Thymus (tissue), 11 donors: ENCODE results near the gene SUN1. TPM values are rescaled to one million over a fixed set of nuclear protein-coding genes. Genes with fewer than 3 reads are reported as not detected.
"Not testable (repeated sequence)": the region's sequence is repeated elsewhere in the genome, so short reads cannot be mapped to it uniquely, and the experiment has no call there.

Experiments used
- DNase-seq, 9 donors: peaks; one replicate each; pipeline ENCODE4 v3.0.0-alpha.2; 2013; ENCODE audit warnings: low spot score in 9 of 9, low read depth in 6 of 9, missing footprints in 1 of 9
- H3K27ac ChIP-seq, 2 donors: one replicate each; pipeline ENCODE4 v1.5.1; 2013; ENCODE audit warnings: control low read depth in 1 of 2, low read depth in 1 of 2, low read length in 1 of 2, mild to moderate bottlenecking in 1 of 2, moderate library complexity in 1 of 2
- H3K27me3 ChIP-seq, 2 donors: one replicate each; pipeline ENCODE4 v1.5.1; 2013; ENCODE audit warnings: low read length in 1 of 2; ENCODE audit not compliant: control insufficient read depth in 2 of 2, insufficient read depth in 1 of 2
- H3K36me3 ChIP-seq, 2 donors: one replicate each; pipeline ENCODE4 v1.5.1; 2013; ENCODE audit warnings: low read length in 1 of 2, mild to moderate bottlenecking in 1 of 2, moderate library complexity in 1 of 2; ENCODE audit not compliant: control insufficient read depth in 2 of 2, insufficient read depth in 2 of 2
- H3K4me1 ChIP-seq, 2 donors: one replicate each; pipeline ENCODE4 v1.5.1; 2013; ENCODE audit warnings: low read length in 2 of 2; ENCODE audit not compliant: control insufficient read depth in 2 of 2, insufficient read depth in 2 of 2
- H3K4me3 ChIP-seq, 2 donors: one replicate each; pipeline ENCODE4 v1.5.1; 2013; ENCODE audit warnings: low read length in 2 of 2, control low read depth in 1 of 2, mild to moderate bottlenecking in 1 of 2
- H3K9me3 ChIP-seq, 2 donors: one replicate each; pipeline ENCODE4 v1.5.1; 2013; ENCODE audit warnings: low read length in 1 of 2, mild to moderate bottlenecking in 1 of 2; ENCODE audit not compliant: control insufficient read depth in 2 of 2, insufficient read depth in 1 of 2
- WGBS: extraction: QIAGEN DNeasy Blood & Tissue Kit; methylation state at CpG from one replicate; pipeline ENCODE4 v1.1.7; 2013; 5-methylcytosine and 5-hydroxymethylcytosine counted together
- polyA plus RNA-seq: library from polyadenylated mRNA; stranded (reverse); fragments of 200-250 nt; gene quantifications from one replicate; pipeline ENCODE4 v1.2.3, GENCODE V29; 2013
- total RNA-seq: library from RNA; stranded (reverse); fragments of 120-200 nt; gene quantifications from one replicate; pipeline ENCODE4 v1.2.4, GENCODE V29; 2013
- donor health status: healthy.

Gene SUN1
- total and polyA plus RNA-seq, 2 donors, result 38.4 to 95.4 TPM

DNA sequence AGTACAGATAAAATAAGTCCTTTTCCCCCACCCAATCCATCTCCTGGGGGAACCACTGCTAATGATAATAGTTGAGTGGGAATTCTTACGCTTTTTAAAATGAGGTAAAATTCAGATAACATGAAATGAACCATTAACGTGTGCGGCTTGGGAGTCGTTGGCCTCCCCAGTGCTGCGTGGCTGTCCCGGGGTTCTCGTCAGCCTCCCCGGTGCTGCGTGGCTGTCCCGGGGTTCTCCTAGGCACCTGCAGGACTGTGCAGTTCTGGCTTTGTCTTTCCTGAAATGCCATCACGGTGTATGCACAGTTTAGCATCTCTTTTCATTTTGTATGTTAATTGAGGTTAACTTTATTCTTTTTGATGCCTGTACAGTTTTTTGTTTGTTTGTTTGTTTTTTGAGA is 13.5 kb downstream of the SUN1 start:
- Histone ChIP-seq H3K36me3 (peaks cover 39 to 49% of the 10 kb centered on the region in 2 donors), H3K4me3 (no peak overlapping the region), H3K27me3 (no peaks in the 10 kb centered on the region), H3K4me1 (no peaks in the 10 kb centered on the region), H3K9me3 (peaks cover 1 to 13% of the 10 kb centered on the region in 2 donors), H3K27ac (no peak overlapping the region)
- 97% methylated on average over 11 of the region's 11 CpGs for WGBS
- no peak for DNase-seq

DNA sequence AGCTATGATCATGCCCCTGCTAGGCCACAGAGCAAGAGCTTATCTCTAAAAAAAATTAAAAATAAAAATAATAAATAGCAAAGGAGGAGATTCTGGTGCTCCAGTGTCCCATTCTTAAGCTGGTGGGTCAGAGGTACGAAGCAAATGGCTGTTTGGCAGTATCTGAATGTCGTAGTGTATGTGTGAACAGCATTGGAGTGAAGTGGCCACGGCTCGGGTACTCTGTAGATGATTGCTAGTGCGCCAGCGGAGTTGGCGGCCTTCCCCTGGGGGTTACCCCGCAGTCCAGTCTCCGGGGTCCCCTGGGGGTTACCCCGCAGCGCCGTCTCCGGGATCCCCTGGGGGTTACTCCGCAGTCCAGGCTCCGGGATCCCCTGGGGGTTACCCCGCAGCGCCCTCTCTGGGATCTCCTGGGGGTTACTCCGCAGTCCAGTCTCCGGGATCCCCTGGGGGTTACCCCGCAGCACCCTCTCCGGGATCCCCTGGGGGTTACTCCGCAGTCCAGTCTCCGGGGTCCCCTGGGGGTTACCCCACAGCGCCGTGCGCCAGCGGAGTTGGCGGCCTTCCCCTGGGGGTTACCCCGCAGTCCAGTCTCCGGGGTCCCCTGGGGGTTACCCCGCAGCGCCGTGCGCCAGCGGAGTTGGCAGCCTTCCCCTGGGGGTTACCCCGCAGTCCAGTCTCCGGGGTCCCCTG is 14.8 kb downstream of the SUN1 start:
- not testable (repeated sequence) for DNase-seq, H3K27ac ChIP-seq, H3K4me3 ChIP-seq, H3K27me3 ChIP-seq, H3K4me1 ChIP-seq
- Histone ChIP-seq H3K9me3 (peaks cover 1 to 13% of the 10 kb centered on the region in 2 donors), H3K36me3 (peaks cover 42 to 50% of the 10 kb centered on the region in 2 donors)
- WGBS, result 99% methylated on average over 32 of the region's 37 CpGs

DNA sequence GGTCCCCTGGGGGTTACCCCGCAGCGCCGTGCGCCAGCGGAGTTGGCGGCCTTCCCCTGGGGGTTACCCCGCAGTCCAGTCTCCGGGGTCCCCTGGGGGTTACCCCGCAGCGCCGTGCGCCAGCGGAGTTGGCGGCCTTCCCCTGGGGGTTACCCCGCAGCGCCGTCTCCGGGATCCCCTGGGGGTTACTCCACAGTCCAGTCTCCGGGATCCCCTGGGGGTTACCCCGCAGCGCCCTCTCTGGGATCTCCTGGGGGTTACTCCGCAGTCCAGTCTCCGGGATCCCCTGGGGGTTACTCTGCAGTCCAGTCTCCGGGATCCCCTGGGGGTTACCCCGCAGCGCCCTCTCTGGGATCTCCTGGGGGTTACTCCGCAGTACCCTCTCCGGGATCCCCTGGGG is 15.5 kb downstream of the SUN1 start:
- H3K4me3 ChIP-seq, H3K27ac ChIP-seq, H3K27me3 ChIP-seq, DNase-seq, H3K4me1 ChIP-seq: not testable (repeated sequence)
- peaks cover 42 to 49% of the 10 kb centered on the region in 2 donors for H3K36me3 ChIP-seq
- WGBS, result 96% methylated on average over 20 of the region's 28 CpGs
- H3K9me3 ChIP-seq, result peaks cover 1 to 13% of the 10 kb centered on the region in 2 donors

DNA sequence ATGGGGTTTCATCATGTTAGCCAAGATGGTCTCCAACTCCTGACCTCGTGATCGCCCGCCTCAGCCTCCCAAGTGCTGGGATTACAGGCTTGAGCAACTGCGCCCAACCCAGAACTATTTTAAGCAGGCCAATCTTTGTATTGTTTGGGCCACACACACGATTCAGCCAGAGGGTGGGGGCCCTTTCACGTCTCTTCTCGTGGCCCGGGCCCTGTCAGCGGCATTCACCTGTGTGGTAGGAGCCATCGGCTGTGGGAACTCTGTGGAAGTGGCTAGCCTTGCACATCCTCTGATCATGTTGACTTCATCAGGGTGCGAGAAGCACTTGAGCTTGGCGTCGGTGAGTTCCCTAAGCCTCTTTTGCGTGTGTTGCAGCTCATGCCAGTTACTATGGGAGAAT is 16.9 kb downstream of the SUN1 start:
- no peak overlapping the region for H3K4me3 ChIP-seq
- no peak for DNase-seq
- H3K9me3 ChIP-seq, result peaks cover 1 to 13% of the 10 kb centered on the region in 2 donors
- H3K36me3 ChIP-seq, result peaks cover 43 to 57% of the 10 kb centered on the region in 2 donors
- no peaks in the 10 kb centered on the region for H3K27me3 ChIP-seq
- WGBS, result 96% methylated on average over 14 of the region's 14 CpGs
- no peak overlapping the region for H3K27ac ChIP-seq
- no peaks in the 10 kb centered on the region for H3K4me1 ChIP-seq

DNA sequence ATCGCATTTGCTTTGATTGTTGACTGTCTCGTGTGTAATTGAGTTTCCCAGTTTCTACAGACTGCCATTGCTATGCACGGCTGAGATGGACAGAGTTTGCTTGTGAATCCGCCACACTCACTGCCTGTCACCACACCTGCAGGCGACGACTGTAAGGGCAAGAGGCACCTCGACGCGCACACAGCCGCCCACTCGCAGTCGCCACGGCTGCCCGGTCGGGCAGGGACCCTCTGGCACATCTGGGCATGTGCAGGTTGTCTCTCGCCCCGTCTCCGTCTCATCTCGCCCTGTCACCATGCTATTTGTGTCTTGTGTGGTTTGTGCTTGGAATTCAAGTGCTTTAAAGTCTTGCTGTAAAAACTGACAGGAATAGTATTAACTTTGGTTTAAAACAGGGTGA is 17.5 kb downstream of the SUN1 start:
- H3K27ac ChIP-seq, result no peak overlapping the region
- no peak overlapping the region for H3K4me3 ChIP-seq
- peaks cover 45 to 57% of the 10 kb centered on the region in 2 donors for H3K36me3 ChIP-seq

DNA sequence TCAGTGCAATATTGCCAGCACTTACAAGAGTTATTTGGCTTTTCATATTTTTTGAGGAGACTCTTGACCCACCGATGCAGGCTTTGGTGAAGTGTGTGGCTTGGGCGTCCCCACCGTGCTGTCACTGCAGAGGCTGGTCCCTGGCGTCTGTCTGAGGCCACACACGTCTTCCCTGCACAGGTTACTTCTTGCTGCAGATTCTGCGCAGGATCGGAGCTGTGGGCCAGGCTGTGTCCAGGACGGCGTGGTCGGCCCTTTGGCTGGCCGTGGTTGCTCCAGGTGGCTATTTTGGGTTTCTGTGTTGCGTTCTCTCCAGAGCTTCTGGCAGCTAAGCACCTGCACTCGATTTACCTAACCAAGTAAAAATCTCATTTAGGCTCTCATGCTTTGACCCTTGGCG is 18.9 kb downstream of the SUN1 start:
- H3K4me1 ChIP-seq, result no peaks in the 10 kb centered on the region
- peaks cover 1 to 13% of the 10 kb centered on the region in 2 donors for H3K9me3 ChIP-seq
- H3K27ac ChIP-seq, result no peak overlapping the region
- peaks cover 53 to 60% of the 10 kb centered on the region in 2 donors for H3K36me3 ChIP-seq
- no peaks in the 10 kb centered on the region for H3K27me3 ChIP-seq
- no peak overlapping the region for H3K4me3 ChIP-seq
- WGBS, result 94% methylated on average over 14 of the region's 14 CpGs
- no peak for DNase-seq

More for the DNA sequence above, 17.5 kb downstream of the SUN1 start:
- DNase-seq, result no peak
- Histone ChIP-seq H3K9me3 (peaks cover 1 to 13% of the 10 kb centered on the region in 2 donors), H3K4me1 (no peaks in the 10 kb centered on the region), H3K27me3 (no peaks in the 10 kb centered on the region)
- 97% methylated on average over 19 of the region's 19 CpGs for WGBS

DNA sequence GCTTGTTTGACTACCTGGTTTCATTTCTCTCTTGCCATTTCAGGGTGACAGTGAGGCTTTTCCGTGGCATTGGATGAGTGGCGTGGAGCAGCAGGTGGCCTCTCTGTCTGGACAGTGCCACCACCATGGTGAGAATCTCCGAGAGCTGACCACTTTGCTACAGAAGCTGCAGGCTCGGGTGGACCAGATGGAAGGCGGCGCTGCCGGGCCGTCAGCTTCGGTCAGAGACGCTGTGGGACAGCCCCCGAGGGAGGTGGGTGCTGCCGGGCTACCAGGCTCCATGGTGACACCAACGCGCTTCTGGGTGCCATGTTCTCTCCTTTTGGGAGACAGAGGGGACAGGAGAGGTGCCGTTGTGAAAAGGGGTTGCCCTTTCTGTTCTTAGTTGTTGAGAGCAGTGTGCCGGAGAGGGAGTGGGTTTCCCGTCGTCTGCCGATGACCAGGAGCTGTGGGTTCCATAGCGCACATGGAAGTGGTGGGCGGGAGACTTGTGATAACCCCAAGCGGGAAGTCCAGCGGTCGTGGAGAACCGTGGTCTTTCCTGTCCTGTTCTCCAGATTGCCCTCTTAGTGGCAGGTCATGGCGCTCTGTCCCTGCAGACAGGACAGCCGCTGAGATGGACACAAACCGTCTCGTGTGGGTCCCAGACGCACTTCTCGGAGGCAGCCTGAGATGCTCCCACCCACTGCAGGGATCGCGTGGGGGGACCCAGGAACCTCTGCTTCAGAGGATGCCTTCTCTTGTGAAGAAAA is 21.3 kb downstream of the SUN1 start:
- Histone ChIP-seq H3K27me3 (no peaks in the 10 kb centered on the region), H3K27ac (no peak overlapping the region), H3K9me3 (no peaks in the 10 kb centered on the region), H3K4me1 (no peaks in the 10 kb centered on the region), H3K4me3 (no peak overlapping the region), H3K36me3 (peaks cover 65 to 81% of the 10 kb centered on the region in 2 donors)
- no peak for DNase-seq
- 95% methylated on average over 33 of the region's 33 CpGs for WGBS

DNA sequence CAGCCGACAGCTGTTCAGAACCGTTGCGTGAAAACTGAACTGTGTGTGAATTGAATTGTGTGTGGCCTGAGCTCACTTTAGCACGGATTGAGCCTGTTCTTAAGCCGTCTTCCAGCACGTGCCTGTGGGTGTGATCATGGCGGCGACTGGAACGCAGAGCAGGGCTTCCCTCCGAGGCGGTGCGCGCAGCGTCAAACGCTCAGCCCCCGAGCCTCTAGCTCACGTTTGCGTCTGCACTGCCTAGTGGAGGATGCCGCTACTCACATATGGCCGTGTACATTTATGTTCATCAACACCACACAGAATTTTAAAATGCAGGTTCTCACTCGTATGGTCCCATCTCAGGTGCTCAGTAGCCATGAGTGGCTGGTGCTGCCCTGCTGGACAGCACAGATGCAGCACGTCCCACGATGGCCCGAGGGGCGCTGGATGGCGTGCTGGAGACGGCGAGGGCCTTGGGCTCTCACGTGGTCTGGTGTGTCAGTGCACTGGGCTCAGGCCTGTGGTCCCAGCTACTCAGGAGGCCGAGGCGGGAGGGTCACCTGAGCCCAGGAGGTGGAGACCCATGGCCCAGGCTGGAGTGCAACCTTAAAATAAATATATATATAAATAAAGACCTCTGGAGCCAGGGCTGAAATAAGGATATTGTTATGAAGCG is 22.0 kb downstream of the SUN1 start:
- WGBS, result 96% methylated on average over 32 of the region's 32 CpGs

More for the DNA sequence above, 22.0 kb downstream of the SUN1 start:
- no peak for DNase-seq
- H3K36me3 ChIP-seq, result peaks cover 64 to 77% of the 10 kb centered on the region in 2 donors
- no peaks in the 10 kb centered on the region for H3K4me1 ChIP-seq
- no peak overlapping the region for H3K27ac ChIP-seq
- H3K9me3 ChIP-seq, result no peaks in the 10 kb centered on the region
- no peaks in the 10 kb centered on the region for H3K27me3 ChIP-seq
- H3K4me3 ChIP-seq, result no peak overlapping the region
